Loucy (cell line): ENCODE data around the gene GRHPR.

Experiments used
- H2AFZ ChIP-seq: fragments of 200-600 bp; sonication (generic); 2 replicates; pipeline ENCODE4 v1.6.0; 2016; ENCODE audit warnings: antibody characterized with exemption, mild to moderate bottlenecking, low read length, moderate library complexity
- H3F3A ChIP-seq: fragments of 200-600 bp; 2 replicates; pipeline ENCODE4 v1.6.0; 2016; ENCODE audit warnings: antibody characterized with exemption, low read depth, mild to moderate bottlenecking
- H3K27me3 ChIP-seq: fragments of 200-600 bp; sonication (generic); 2 replicates; pipeline ENCODE4 v1.6.1; 2014; ENCODE audit warnings: low read length, mild to moderate bottlenecking; ENCODE audit not compliant: insufficient read depth, poor library complexity, severe bottlenecking
- H3K36me3 ChIP-seq: fragments of 200-600 bp; sonication (generic); 2 replicates; pipeline ENCODE4 v1.6.1; 2016; ENCODE audit warnings: low read length; ENCODE audit not compliant: insufficient read depth
- H3K4me1 ChIP-seq: fragments of 200-600 bp; sonication (generic); 2 replicates; pipeline ENCODE4 v1.5.1; 2014; ENCODE audit warnings: low read length, mild to moderate bottlenecking; ENCODE audit not compliant: insufficient read depth, poor library complexity, severe bottlenecking
- H3K4me2 ChIP-seq: fragments of 200-600 bp; sonication (generic); 2 replicates; pipeline ENCODE4 v1.6.0; 2014; ENCODE audit warnings: antibody characterized with exemption, low read length, low read depth, mild to moderate bottlenecking; ENCODE audit not compliant: poor library complexity, severe bottlenecking
- H3K4me3 ChIP-seq: fragments of 200-600 bp; sonication (generic); 2 replicates; pipeline ENCODE4 v1.5.1; 2014; ENCODE audit warnings: low read length, mild to moderate bottlenecking, mixed read lengths; ENCODE audit not compliant: poor library complexity, severe bottlenecking
- H3K79me2 ChIP-seq: fragments of 200-600 bp; sonication (generic); 2 replicates; pipeline ENCODE4 v1.6.1; 2014; ENCODE audit warnings: low read length; ENCODE audit not compliant: insufficient read depth
- H3K9ac ChIP-seq: fragments of 200-600 bp; sonication (generic); 2 replicates; pipeline ENCODE4 v1.6.0; 2014; ENCODE audit warnings: mild to moderate bottlenecking, low read depth, low read length, moderate library complexity; ENCODE audit not compliant: poor library complexity, severe bottlenecking
- H3K9me2 ChIP-seq: fragments of 200-600 bp; sonication (generic); replicated peaks from 2 replicates; pipeline ENCODE4 v1.6.1; 2016; ENCODE audit warnings: low read depth, low read length, mixed read lengths
- H3K9me3 ChIP-seq: fragments of 200-600 bp; sonication (generic); 2 replicates; pipeline ENCODE4 v1.6.1; 2014; ENCODE audit warnings: mild to moderate bottlenecking, antibody characterized with exemption, low read length, low read depth; ENCODE audit not compliant: insufficient read depth
- H4K20me1 ChIP-seq: fragments of 200-600 bp; sonication (generic); 2 replicates; pipeline ENCODE4 v1.6.0; 2014; ENCODE audit warnings: antibody characterized with exemption, low read length, mild to moderate bottlenecking; ENCODE audit not compliant: insufficient read depth, poor library complexity, severe bottlenecking
- CTCF ChIP-seq: fragments of 200-600 bp; sonication (generic); conservative IDR thresholded peaks from 2 replicates; pipeline ENCODE4 v1.5.1; 2014; ENCODE audit warnings: mild to moderate bottlenecking, antibody characterized with exemption, low read length
- EZH2phosphoT487 ChIP-seq: fragments of 200-600 bp; IDR thresholded peaks from 2 replicates; pipeline ENCODE4 v1.6.1; 2018; ENCODE audit warnings: antibody characterized with exemption, mild to moderate bottlenecking, moderate library complexity, borderline replicate concordance

GRHPR gene

GRCh38 chr9:37447111-37447510 lies 24.6 kb downstream of the GRHPR start:
- H3K9me2 ChIP-seq, result no peaks in the 10 kb centered on the region
- no peak overlapping the region for H2AFZ ChIP-seq
- peaks cover 62% of the 10 kb centered on the region; the same call in 1 of the 2 replicates for H3K79me2 ChIP-seq
- no peak for TF ChIP-seq EZH2phosphoT487
- TF ChIP-seq CTCF, result no peak
- H3F3A ChIP-seq, result no peaks in the 10 kb centered on the region
- no peaks in the 10 kb centered on the region for H3K9me3 ChIP-seq
- H3K4me2 ChIP-seq, result no peak overlapping the region
- H3K36me3 ChIP-seq, result peaks cover 18% of the 10 kb centered on the region; the same call in 1 of the 2 replicates
- H3K27me3 ChIP-seq, result no peaks in the 10 kb centered on the region
- H3K4me3 ChIP-seq, result no peak overlapping the region
- H4K20me1 ChIP-seq, result peaks cover 2% of the 10 kb centered on the region
- H3K4me1 ChIP-seq, result no peaks in the 10 kb centered on the region
- no peak overlapping the region for H3K9ac ChIP-seq

GRCh38 chr9:37449862-37450632 lies 27.6 kb downstream of the GRHPR start:
- H3K27me3 ChIP-seq, result no peaks in the 10 kb centered on the region
- H4K20me1 ChIP-seq, result peaks cover 23% of the 10 kb centered on the region
- peaks cover 76% of the 10 kb centered on the region for H3K79me2 ChIP-seq
- no peaks in the 10 kb centered on the region for H3K9me3 ChIP-seq
- no peak overlapping the region for H2AFZ ChIP-seq
- H3K36me3 ChIP-seq, result peaks cover 10% of the 10 kb centered on the region; the same call in 1 of the 2 replicates
- TF ChIP-seq CTCF (no peak), EZH2phosphoT487 (no peak)
- peaks cover 5% of the 10 kb centered on the region for H3K4me1 ChIP-seq
- no peaks in the 10 kb centered on the region for H3F3A ChIP-seq
- H3K9ac ChIP-seq, result no peak overlapping the region
- H3K9me2 ChIP-seq, result no peaks in the 10 kb centered on the region
- H3K4me3 ChIP-seq, result no peak overlapping the region
- H3K4me2 ChIP-seq, result no peak overlapping the region

- H3F3A ChIP-seq, result no peaks in the 10 kb centered on the region
- peaks cover 10% of the 10 kb centered on the region; the same call in 1 of the 2 replicates for H3K36me3 ChIP-seq
- no peaks in the 10 kb centered on the region for H3K9me2 ChIP-seq
- peaks cover 35% of the 10 kb centered on the region for H4K20me1 ChIP-seq
- H3K4me1 ChIP-seq, result peaks cover 5% of the 10 kb centered on the region
- H3K9me3 ChIP-seq, result no peaks in the 10 kb centered on the region
- no peak for TF ChIP-seq EZH2phosphoT487
- TF ChIP-seq CTCF, result no peak
- no peaks in the 10 kb centered on the region for H3K27me3 ChIP-seq
- no peak overlapping the region for H3K4me2 ChIP-seq
- H3K4me3 ChIP-seq, result no peak overlapping the region
- H3K79me2 ChIP-seq, result peaks cover 85% of the 10 kb centered on the region
- no peak overlapping the region for H3K9ac ChIP-seq
- no peak overlapping the region for H2AFZ ChIP-seq
Measured at GRCh38 chr9:37451628-37452027, 29.1 kb downstream of the GRHPR start.
